GM23248 (cell line): ENCODE data around the gene MAML2. TPM values are rescaled to one million over a fixed set of nuclear protein-coding genes. Genes with fewer than 3 reads are reported as not detected.
"Not testable (repeated sequence)": the region's sequence is repeated elsewhere in the genome, so short reads cannot be mapped to it uniquely, and the experiment has no call there.

ENCODE experiments used
- DNase-seq: peaks from one replicate; pipeline ENCODE4 v3.0.0-alpha.2; 2015
- H2AFZ ChIP-seq: fragments of 200-600 bp; sonication (generic); 2 replicates; pipeline ENCODE4 v1.6.1; 2016; ENCODE audit warnings: antibody characterized with exemption
- H3F3A ChIP-seq: fragments of 200-600 bp; sonication (generic); 2 replicates; pipeline ENCODE4 v1.6.1; 2016; ENCODE audit warnings: mild to moderate bottlenecking, antibody characterized with exemption, mixed run types; ENCODE audit not compliant: insufficient read depth
- H3K27ac ChIP-seq: fragments of 200-600 bp; sonication (generic); 2 replicates; pipeline ENCODE4 v1.5.1; 2016; ENCODE audit warnings: mild to moderate bottlenecking
- H3K27me3 ChIP-seq: fragments of 200-600 bp; sonication (generic); replicated peaks from 2 replicates; pipeline ENCODE4 v1.6.1; 2016; ENCODE audit warnings: mild to moderate bottlenecking; ENCODE audit not compliant: insufficient read depth
- H3K36me3 ChIP-seq: fragments of 200-600 bp; sonication (generic); 2 replicates; pipeline ENCODE4 v1.6.1; 2016; ENCODE audit warnings: low read depth, mild to moderate bottlenecking
- H3K4me1 ChIP-seq: fragments of 200-600 bp; sonication (generic); 2 replicates; pipeline ENCODE4 v1.6.1; 2016; ENCODE audit warnings: mild to moderate bottlenecking; ENCODE audit not compliant: insufficient read depth
- H3K4me2 ChIP-seq: fragments of 200-600 bp; sonication (generic); one replicate; pipeline ENCODE4 v1.6.1; 2016; ENCODE audit warnings: mild to moderate bottlenecking; ENCODE audit not compliant: unreplicated experiment
- H3K4me3 ChIP-seq: fragments of 200-600 bp; sonication (generic); 2 replicates; pipeline ENCODE4 v1.5.1; 2016; ENCODE audit warnings: mild to moderate bottlenecking
- H3K79me2 ChIP-seq: fragments of 200-600 bp; sonication (generic); 2 replicates; pipeline ENCODE4 v1.6.1; 2016; ENCODE audit warnings: mild to moderate bottlenecking; ENCODE audit not compliant: insufficient read depth
- H3K9ac ChIP-seq: fragments of 200-600 bp; sonication (generic); 2 replicates; pipeline ENCODE4 v1.6.1; 2016; ENCODE audit warnings: mild to moderate bottlenecking
- H3K9me2 ChIP-seq: fragments of 200-600 bp; sonication (generic); 2 replicates; pipeline ENCODE4 v1.6.1; 2016; ENCODE audit warnings: mixed run types, mild to moderate bottlenecking, moderate library complexity; ENCODE audit not compliant: insufficient read depth
- H3K9me3 ChIP-seq: fragments of 200-600 bp; sonication (generic); one replicate; pipeline ENCODE4 v1.6.1; 2017; ENCODE audit warnings: low read depth
- H4K20me1 ChIP-seq: fragments of 200-600 bp; sonication (generic); 2 replicates; pipeline ENCODE4 v1.6.0; 2016; ENCODE audit not compliant: insufficient read depth
- EZH2 ChIP-seq: fragments of 200-600 bp; sonication (generic); IDR thresholded peaks from 2 replicates; pipeline ENCODE4 v1.6.1; 2018; ENCODE audit warnings: antibody characterized with exemption, mild to moderate bottlenecking; ENCODE audit not compliant: insufficient read depth, poor library complexity, severe bottlenecking
- EZH2phosphoT487 ChIP-seq: fragments of 200-600 bp; sonication (generic); IDR thresholded peaks from 2 replicates; pipeline ENCODE4 v1.6.1; 2018; ENCODE audit warnings: antibody characterized with exemption, moderate library complexity, mild to moderate bottlenecking, low read depth; ENCODE audit not compliant: insufficient read depth
- WGBS, 2 experiments: methylation state at CpG; one replicate each; pipeline ENCODE4 v1.1.6; 2015 to 2017; ENCODE audit warnings: low lambda C conversion rate in 2 of 2, low coverage in 1 of 2; ENCODE audit errors: missing lambda C conversion rate in 2 of 2; 5-methylcytosine and 5-hydroxymethylcytosine counted together
- in situ Hi-C: fragments of 300-500 bp; cut with MboI; formaldehyde crosslinking; loops from 2 replicates; pipeline ENCODE4 v1.15.0; 2020
- polyA plus RNA-seq: library from polyadenylated mRNA; unstranded; fragments of >200 nt; fragmentation: Nextera tagmentation; extraction: Ambion mirVana; gene quantifications from 2 replicates; pipeline ENCODE4 v1.2.1, GENCODE V29; 2016
- total RNA-seq: library from RNA; depleted of rRNA; stranded (reverse); fragments of >200 nt; shearing (Covaris generic); gene quantifications from 2 replicates; pipeline ENCODE4 v1.2.3, GENCODE V29; 2014

The MAML2 gene
- total and polyA plus RNA-seq, 2 experiments from 2014 or later, result 7.4 to 23.7 TPM

GRCh38 chr11:96273507-96273906 lies 69.5 kb downstream of the MAML2 start:
- Histone ChIP-seq H3K9ac (no peak overlapping the region), H3K27ac (no peak overlapping the region), H3F3A (peaks cover 16% of the 10 kb centered on the region), H3K27me3 (no peaks in the 10 kb centered on the region), H3K4me1 (peaks cover 20% of the 10 kb centered on the region), H3K4me3 (no peak overlapping the region), H3K36me3 (no peaks in the 10 kb centered on the region), H2AFZ (no peak overlapping the region), H3K9me3 (no peaks in the 10 kb centered on the region), H4K20me1 (no peaks in the 10 kb centered on the region), H3K9me2 (no peaks in the 10 kb centered on the region), H3K4me2 (no peak overlapping the region), H3K79me2 (peaks cover 99% of the 10 kb centered on the region)
- DNase-seq, result no peak
- TF ChIP-seq EZH2phosphoT487, result no peak
- no peak for TF ChIP-seq EZH2
- 100% methylated on average over 1 of the region's 1 CpG for WGBS, 2 experiments
- in situ Hi-C loops, result no loop called here

GRCh38 chr11:96272529-96273222 lies 70.3 kb downstream of the MAML2 start:
- TF ChIP-seq EZH2phosphoT487 (no peak), EZH2 (no peak)
- H3K27ac ChIP-seq, result no peak overlapping the region
- H3K4me3 ChIP-seq, result no peak overlapping the region
- H3K79me2 ChIP-seq, result peaks cover 99% of the 10 kb centered on the region
- 87 to 89% methylated on average over 3 of the region's 3 CpGs for WGBS, 2 experiments
- H3K4me2 ChIP-seq, result no peak overlapping the region
- DNase-seq, result peak; percentile 53
- no peaks in the 10 kb centered on the region for H3K36me3 ChIP-seq
- no peaks in the 10 kb centered on the region for H3K9me2 ChIP-seq
- H3K9me3 ChIP-seq, result no peaks in the 10 kb centered on the region
- no peaks in the 10 kb centered on the region for H4K20me1 ChIP-seq
- H3K4me1 ChIP-seq, result peaks cover 13% of the 10 kb centered on the region
- in situ Hi-C loops, result no loop called here
- H2AFZ ChIP-seq, result no peak overlapping the region
- H3K9ac ChIP-seq, result no peak overlapping the region
- H3K27me3 ChIP-seq, result no peaks in the 10 kb centered on the region
- H3F3A ChIP-seq, result peaks cover 14% of the 10 kb centered on the region

GRCh38 chr11:96271777-96272176 lies 71.2 kb downstream of the MAML2 start:
- Histone ChIP-seq H3K36me3 (no peaks in the 10 kb centered on the region), H3F3A (peaks cover 16% of the 10 kb centered on the region), H3K4me1 (peaks cover 22% of the 10 kb centered on the region), H2AFZ (no peak overlapping the region), H3K9me2 (no peaks in the 10 kb centered on the region), H3K27ac (no peak overlapping the region), H3K9ac (no peak overlapping the region), H3K9me3 (no peaks in the 10 kb centered on the region), H3K4me2 (no peak overlapping the region), H3K79me2 (peaks cover 99% of the 10 kb centered on the region), H3K27me3 (no peaks in the 10 kb centered on the region), H4K20me1 (no peaks in the 10 kb centered on the region), H3K4me3 (no peak overlapping the region)
- in situ Hi-C loops, result no loop called here
- no peak for TF ChIP-seq EZH2phosphoT487
- no peak for TF ChIP-seq EZH2
- WGBS, 2 experiments, result 94 to 99% methylated on average over 4 of the region's 4 CpGs
- no peak for DNase-seq

- DNase-seq, result not testable (repeated sequence)
- H3K79me2 ChIP-seq, result peaks cover 99% of the 10 kb centered on the region
Observed at GRCh38 chr11:96271352-96271751, 71.6 kb downstream of the MAML2 start.

GRCh38 chr11:96268527-96268926 lies 74.5 kb downstream of the MAML2 start:
- peaks cover 99% of the 10 kb centered on the region for H3K79me2 ChIP-seq
- 98% methylated on average over 4 of the region's 4 CpGs for WGBS, 2 experiments
- in situ Hi-C loops, result not testable (repeated sequence)

More at GRCh38 chr11:96271352-96271751, 71.6 kb downstream of the MAML2 start:
- H3K9me2 ChIP-seq, H3K4me2 ChIP-seq, H3K9me3 ChIP-seq, H3K9ac ChIP-seq, in situ Hi-C loops, H2AFZ ChIP-seq, H4K20me1 ChIP-seq, H3K4me3 ChIP-seq, H3K27ac ChIP-seq, H3K36me3 ChIP-seq, H3K27me3 ChIP-seq: not testable (repeated sequence)
- peaks cover 17% of the 10 kb centered on the region for H3F3A ChIP-seq
- H3K4me1 ChIP-seq, result peaks cover 23% of the 10 kb centered on the region

More at GRCh38 chr11:96268527-96268926, 74.5 kb downstream of the MAML2 start:
- not testable (repeated sequence) for H3K27ac ChIP-seq, H3K9ac ChIP-seq, H3K9me2 ChIP-seq, H3K9me3 ChIP-seq, H4K20me1 ChIP-seq, H3K27me3 ChIP-seq, H3K4me2 ChIP-seq, H2AFZ ChIP-seq, H3K4me3 ChIP-seq, H3K36me3 ChIP-seq, DNase-seq
- Histone ChIP-seq H3F3A (peaks cover 23% of the 10 kb centered on the region), H3K4me1 (peaks cover 23% of the 10 kb centered on the region)
